Activated T-cell treated with anti-CD3 and anti-CD28 coated beads, Interleukin-2, amount 50 U/mL, for 1 hour (primary cell): Measurements from ENCODE around the gene FRS2.

Experiments used
- DNase-seq: peaks from one replicate; pipeline ENCODE4 v3.0.0-alpha.2; 2020

FRS2 gene

GRCh38 chr12:69502345-69503081 is 32.3 kb downstream of the FRS2 start:
- DNase-seq, result no peak

DNA sequence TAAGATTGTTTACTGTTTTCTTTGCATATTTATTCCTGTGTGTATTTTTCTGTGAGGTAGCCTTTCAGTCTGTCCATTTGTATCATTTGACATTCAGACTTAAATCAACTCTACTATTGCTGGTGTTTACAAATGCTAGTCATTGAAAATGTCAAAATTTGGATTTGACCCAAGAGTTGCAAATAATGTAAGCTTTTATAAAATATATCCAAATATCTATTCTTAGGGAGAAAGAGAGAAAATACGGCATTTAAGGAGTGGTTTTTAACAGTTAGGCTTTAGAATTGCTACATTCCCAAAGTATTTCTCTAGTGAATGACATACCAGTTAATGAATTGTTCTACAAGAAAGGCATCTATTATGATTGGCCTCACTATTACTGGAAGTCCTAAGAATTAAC is 37.9 kb downstream of the FRS2 start:
- no peak for DNase-seq

- DNase-seq, result no peak
Observed at GRCh38 chr12:69508621-69509020, 38.4 kb downstream of the FRS2 start.

DNA sequence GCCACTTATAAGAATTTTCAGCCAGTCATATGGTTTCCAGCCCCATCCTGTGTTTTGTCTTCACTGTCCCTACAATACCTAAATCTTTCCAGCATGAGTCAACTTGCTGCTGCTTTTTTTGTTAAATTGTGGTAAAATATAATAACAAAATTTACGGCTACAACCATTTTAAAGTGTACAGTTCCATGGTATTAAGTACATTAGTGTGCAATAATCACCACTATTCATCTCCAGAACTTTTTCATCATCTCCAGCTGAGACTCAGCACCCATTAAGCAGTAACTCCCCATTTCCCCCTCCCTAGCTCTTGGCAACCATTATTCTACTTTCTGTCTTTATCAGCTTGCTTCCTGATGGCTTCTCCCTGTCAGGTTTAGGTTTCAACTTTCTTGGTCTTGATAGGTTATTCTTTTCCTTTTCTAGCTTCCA is 39.1 kb downstream of the FRS2 start:
- no peak for DNase-seq

GRCh38 chr12:69509904-69510827 is 40.0 kb downstream of the FRS2 start:
- DNase-seq, result no peak

GRCh38 chr12:69511016-69511415 is 40.8 kb downstream of the FRS2 start:
- DNase-seq, result no peak

- DNase-seq, result no peak
Observed at GRCh38 chr12:69511469-69512267, 41.5 kb downstream of the FRS2 start.

DNA sequence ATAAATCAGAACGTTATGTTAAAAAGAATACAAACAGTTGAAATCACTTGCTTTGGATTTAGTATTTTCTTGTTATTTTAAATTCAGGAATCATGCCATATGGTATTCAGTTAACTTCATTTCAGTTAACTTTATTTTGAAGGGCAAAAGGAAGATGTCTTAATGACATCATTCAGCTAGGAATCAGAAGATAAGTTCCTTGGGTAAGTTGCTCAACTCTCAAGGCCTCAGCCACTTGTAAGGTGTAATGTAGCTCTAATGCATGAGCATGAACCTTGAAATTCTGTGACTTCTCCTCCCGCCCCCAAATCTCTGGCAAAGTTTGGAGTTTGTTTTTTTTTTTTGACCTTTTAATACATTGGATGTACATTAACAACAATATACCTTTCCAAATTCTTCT is 42.6 kb downstream of the FRS2 start:
- no peak for DNase-seq

DNA sequence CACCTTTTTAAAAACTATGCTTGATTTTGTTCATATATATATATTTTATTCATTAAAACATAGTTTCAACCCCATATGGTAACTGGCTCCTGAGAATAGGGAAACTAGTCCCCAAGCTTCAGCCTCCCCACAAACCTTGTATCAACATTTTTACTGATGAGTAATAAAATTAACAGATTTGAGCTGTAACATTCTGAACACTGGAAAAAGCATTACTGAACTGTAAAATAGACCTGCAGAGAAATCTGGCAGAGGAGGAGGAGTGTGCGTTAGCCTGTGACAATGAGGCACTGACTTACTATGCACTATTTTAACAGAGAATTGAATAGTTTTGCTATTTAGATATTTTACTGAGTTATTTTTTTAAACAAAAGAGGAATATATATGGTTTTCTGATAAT is 43.1 kb downstream of the FRS2 start:
- no peak for DNase-seq

DNA sequence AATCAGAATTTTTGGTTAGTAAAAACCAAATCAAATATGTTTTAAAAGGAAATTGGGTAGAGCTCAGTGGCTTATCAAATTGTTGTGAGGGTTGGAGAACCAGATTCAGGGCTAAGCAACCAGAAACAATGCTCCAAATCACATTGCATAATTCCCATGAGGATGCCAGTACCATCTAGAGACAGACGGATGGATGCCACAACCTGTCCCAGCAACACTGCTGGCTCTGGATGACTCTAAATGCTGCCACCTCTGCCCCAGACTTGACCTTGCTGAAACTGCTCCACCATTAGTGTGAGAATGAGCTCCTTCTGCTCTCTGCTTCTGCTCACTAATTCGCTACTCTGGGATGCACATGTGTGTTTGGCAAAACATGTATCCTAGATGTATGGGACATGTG is 43.9 kb downstream of the FRS2 start:
- DNase-seq, result no peak

DNA sequence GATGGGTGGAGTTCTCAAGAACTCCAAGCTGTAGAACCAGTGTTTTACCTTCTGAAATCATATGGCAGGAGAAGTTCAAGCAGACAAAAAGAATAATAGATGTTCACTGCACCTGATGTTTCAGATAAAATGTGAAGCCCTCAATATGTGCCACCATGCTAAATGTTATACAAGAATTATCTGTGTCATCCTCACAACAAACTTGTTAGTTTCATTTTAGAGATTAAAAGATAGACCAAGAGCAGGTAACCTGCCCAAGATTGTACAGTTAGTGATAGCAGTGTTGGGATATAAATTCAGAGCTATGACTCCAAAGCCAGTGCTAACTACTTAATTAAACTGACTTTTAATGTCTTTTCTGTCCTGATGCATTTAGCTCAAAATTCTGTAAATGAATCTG is 44.7 kb downstream of the FRS2 start:
- no peak for DNase-seq

DNA sequence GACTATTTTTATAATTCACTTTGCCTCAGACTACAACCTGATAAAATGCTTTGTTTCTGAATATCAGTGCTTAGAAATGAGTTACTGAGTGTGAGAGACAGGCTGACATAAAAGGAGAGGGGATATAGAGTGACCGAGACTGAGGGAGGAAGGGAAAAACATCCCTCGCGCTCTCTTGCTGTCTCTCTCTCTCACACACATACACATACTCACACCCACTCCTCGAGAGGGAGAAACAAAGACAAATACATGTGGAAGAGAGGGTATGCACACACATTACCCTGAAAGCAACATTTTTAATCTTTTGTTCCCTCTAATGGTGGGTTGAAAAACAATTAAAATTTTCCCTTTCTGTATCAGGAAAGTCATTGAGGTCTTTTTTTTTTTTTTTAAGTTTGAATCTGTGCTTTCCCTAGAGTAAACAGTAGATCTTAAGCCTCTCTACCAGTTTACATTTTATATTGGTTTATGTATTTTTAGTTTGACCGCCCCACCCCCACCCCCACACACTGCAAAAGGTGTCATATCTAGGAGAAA is 45.3 kb downstream of the FRS2 start:
- DNase-seq, result no peak

- DNase-seq, result no peak
Observed at GRCh38 chr12:69516950-69517349, 46.8 kb downstream of the FRS2 start.

GRCh38 chr12:69517406-69517805 is 47.2 kb downstream of the FRS2 start:
- DNase-seq, result no peak

- DNase-seq, result no peak
Observed at GRCh38 chr12:69519871-69520270, 49.7 kb downstream of the FRS2 start.

- DNase-seq, result no peak
Observed at GRCh38 chr12:69523433-69524330, 53.5 kb downstream of the FRS2 start.

- DNase-seq, result no peak
Observed at GRCh38 chr12:69524331-69524630, 54.1 kb downstream of the FRS2 start.

DNA sequence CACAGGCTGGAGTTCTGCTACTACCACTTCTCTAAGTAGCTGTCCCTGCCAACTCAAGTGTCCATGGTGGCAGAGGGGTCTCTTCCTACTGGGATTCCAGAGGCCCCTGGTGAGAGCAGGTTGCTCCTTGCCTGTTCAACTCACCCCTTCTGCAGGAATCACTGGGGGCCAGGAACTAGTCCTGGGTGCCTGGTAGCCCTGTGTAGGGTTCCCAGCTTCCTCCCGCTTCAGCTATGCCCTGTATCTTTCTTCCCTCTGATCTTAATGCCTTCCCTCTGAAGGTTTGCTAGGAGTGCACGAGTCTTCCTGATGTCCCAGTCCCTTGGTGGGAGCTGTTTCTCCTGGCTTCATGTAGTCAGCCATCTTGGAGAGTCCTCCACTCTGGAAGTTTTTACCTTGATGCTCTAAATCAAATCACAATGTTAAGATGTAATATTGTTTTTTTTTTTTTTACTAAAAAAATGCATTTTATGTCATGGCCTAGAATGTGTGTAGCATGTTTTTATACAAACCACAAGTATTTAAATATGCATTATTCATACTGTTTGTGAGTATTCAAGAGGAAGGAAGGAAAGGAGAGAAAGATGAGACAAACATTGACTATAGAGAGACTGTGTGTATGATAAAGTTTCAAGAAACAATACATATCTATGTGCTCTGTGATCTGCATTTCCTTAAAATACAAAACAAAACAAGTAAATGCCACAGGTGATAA is 54.7 kb downstream of the FRS2 start:
- DNase-seq, result no peak

- no peak for DNase-seq
Observed at GRCh38 chr12:69527506-69528272, 57.5 kb downstream of the FRS2 start.

DNA sequence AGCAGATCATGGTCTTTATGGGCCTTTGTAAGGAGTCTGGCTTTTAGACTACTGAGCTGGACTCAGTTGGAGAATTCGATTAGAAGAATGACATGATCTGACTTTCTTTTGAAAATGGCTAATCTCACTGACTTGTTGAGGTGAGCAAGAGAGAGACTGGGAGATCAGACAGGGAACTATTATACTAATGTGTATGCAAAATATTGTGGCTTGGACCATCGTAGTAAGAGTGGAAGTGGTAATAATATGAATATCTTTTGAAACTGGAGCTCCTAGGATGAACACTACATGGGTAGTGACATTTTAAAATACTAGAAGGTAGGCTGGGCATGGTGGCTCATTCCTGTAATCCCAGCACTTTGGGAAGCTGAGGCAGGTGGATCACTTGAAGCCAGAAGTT is 58.8 kb downstream of the FRS2 start:
- DNase-seq, result no peak

- DNase-seq, result no peak
Observed at GRCh38 chr12:69533844-69534243, 63.7 kb downstream of the FRS2 start.
